ENCODE results near the gene GOLGA6L7.

The GOLGA6L7 gene

GRCh38 chr15:28881170-28881569, 32.7 kb upstream of the GOLGA6L7 start:
- no peak overlapping the region for H3K27ac ChIP-seq (ENCODE audit: low read depth, low read length)

DNA sequence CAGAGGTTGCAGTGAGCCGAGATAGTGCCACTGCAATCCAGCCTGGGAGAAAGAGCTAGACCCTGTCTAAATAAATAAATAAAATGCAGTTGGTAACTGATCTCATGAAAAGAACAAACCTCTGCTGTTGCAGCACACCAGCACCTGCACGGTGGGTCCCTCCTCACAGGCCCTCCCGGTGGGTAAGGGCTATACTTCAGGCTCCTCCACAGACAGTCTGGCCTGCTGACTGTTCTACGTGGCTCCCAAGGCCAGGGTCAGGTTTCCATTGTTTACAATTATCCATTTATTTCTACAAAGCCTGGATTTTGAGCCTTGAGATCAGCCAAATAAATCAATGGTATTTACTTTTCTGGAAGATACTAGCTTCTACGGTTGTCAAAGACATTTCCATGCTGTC, 32.2 kb upstream of the GOLGA6L7 start:
- no peaks in the 10 kb centered on the region for H3K36me3 ChIP-seq (ENCODE audit: insufficient read depth, low read length)
- H3K27ac ChIP-seq (ENCODE audit: low read depth, low read length), result no peak overlapping the region
- H3K9me3 ChIP-seq (ENCODE audit: low read length), result no peaks in the 10 kb centered on the region
- no peak overlapping the region for H3K9ac ChIP-seq (ENCODE audit: low read length)
- H3K27me3 ChIP-seq (ENCODE audit: control insufficient read depth in 1 of 2, insufficient read depth in 2 of 2, low read length in 2 of 2), result peaks cover 5 to 12% of the 10 kb centered on the region in 2 donors
- no peak overlapping the region for H3K4me3 ChIP-seq (ENCODE audit: low read depth in 1 of 2, low read length in 2 of 2)
- no peaks in the 10 kb centered on the region for H3K4me1 ChIP-seq (ENCODE audit: insufficient read depth, low read length)

More at GRCh38 chr15:28881170-28881569, 32.7 kb upstream of the GOLGA6L7 start:
- Histone ChIP-seq H3K4me1 (ENCODE audit: insufficient read depth, low read length) (no peaks in the 10 kb centered on the region), H3K36me3 (ENCODE audit: insufficient read depth, low read length) (no peaks in the 10 kb centered on the region), H3K4me3 (ENCODE audit: low read depth in 1 of 2, low read length in 2 of 2) (no peak overlapping the region), H3K9ac (ENCODE audit: low read length) (no peak overlapping the region), H3K27me3 (ENCODE audit: control insufficient read depth in 1 of 2, insufficient read depth in 2 of 2, low read length in 2 of 2) (peaks cover 5 to 13% of the 10 kb centered on the region in 2 donors), H3K9me3 (ENCODE audit: low read length) (no peaks in the 10 kb centered on the region)

DNA sequence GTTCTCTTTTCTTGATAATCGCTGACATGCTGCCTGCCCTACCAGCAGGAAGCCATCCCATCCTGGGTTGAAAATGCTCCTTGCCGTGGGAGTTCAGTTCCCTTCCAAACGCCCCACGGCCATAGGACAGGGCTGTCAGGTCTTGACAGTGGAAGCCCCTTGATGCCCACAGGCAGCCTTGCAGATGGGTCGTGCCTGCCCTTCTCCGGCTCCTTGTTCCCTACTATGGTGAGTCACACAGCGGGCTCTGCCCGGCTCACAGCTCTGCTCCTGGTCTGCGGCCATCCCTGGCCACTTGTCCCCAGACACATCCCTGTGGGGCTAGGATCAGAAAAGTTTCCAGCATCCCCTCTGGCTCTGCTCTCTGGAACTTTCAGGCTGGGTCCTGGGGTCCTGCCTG, 31.1 kb upstream of the GOLGA6L7 start:
- Histone ChIP-seq H3K4me1 (ENCODE audit: insufficient read depth, low read length) (no peaks in the 10 kb centered on the region), H3K4me3 (ENCODE audit: low read depth in 1 of 2, low read length in 2 of 2) (no peak overlapping the region), H3K9me3 (ENCODE audit: low read length) (no peaks in the 10 kb centered on the region), H3K9ac (ENCODE audit: low read length) (no peak overlapping the region), H3K36me3 (ENCODE audit: insufficient read depth, low read length) (no peaks in the 10 kb centered on the region), H3K27ac (ENCODE audit: low read depth, low read length) (no peak overlapping the region), H3K27me3 (ENCODE audit: control insufficient read depth in 1 of 2, insufficient read depth in 2 of 2, low read length in 2 of 2) (peaks cover 0 to 1% of the 10 kb centered on the region in 2 donors)

DNA sequence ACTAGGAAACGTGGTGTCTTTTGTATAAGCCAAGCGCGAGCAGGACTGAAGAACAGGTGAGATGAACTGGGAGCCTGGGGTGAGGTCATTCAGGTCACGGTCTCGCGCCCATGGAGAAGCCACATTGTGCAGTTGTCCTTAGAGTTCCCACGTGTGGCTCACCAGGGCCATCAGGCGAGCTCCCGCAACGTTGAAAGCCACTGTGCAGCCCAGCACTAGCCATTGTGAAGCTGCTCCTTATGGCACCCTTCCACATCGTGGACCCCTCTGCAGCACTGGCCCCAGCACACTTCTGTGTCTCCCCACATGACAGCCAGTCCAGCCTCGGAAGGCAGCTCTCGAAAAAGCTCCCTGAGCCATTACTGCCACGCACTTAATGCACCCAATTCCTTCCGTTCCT, 29.8 kb upstream of the GOLGA6L7 start:
- H3K27me3 ChIP-seq (ENCODE audit: control insufficient read depth in 1 of 2, insufficient read depth in 2 of 2, low read length in 2 of 2), result no peaks in the 10 kb centered on the region
- no peak overlapping the region for H3K9ac ChIP-seq (ENCODE audit: low read length)
- no peaks in the 10 kb centered on the region for H3K36me3 ChIP-seq (ENCODE audit: insufficient read depth, low read length)
- no peaks in the 10 kb centered on the region for H3K4me1 ChIP-seq (ENCODE audit: insufficient read depth, low read length)
- H3K4me3 ChIP-seq (ENCODE audit: low read depth in 1 of 2, low read length in 2 of 2), result no peak overlapping the region
- no peak overlapping the region for H3K27ac ChIP-seq (ENCODE audit: low read depth, low read length)
- H3K9me3 ChIP-seq (ENCODE audit: low read length), result no peaks in the 10 kb centered on the region

GRCh38 chr15:28876845-28877185, 28.4 kb upstream of the GOLGA6L7 start:
- H3K36me3 ChIP-seq (ENCODE audit: insufficient read depth, low read length), result no peaks in the 10 kb centered on the region
- no peak overlapping the region for H3K27ac ChIP-seq (ENCODE audit: low read depth, low read length)
- no peak overlapping the region for H3K4me3 ChIP-seq (ENCODE audit: low read depth in 1 of 2, low read length in 2 of 2)
- no peaks in the 10 kb centered on the region for H3K4me1 ChIP-seq (ENCODE audit: insufficient read depth, low read length)
- H3K9ac ChIP-seq (ENCODE audit: low read length), result no peak overlapping the region
- no peaks in the 10 kb centered on the region for H3K9me3 ChIP-seq (ENCODE audit: low read length)
- H3K27me3 ChIP-seq (ENCODE audit: control insufficient read depth in 1 of 2, insufficient read depth in 2 of 2, low read length in 2 of 2), result no peaks in the 10 kb centered on the region

DNA sequence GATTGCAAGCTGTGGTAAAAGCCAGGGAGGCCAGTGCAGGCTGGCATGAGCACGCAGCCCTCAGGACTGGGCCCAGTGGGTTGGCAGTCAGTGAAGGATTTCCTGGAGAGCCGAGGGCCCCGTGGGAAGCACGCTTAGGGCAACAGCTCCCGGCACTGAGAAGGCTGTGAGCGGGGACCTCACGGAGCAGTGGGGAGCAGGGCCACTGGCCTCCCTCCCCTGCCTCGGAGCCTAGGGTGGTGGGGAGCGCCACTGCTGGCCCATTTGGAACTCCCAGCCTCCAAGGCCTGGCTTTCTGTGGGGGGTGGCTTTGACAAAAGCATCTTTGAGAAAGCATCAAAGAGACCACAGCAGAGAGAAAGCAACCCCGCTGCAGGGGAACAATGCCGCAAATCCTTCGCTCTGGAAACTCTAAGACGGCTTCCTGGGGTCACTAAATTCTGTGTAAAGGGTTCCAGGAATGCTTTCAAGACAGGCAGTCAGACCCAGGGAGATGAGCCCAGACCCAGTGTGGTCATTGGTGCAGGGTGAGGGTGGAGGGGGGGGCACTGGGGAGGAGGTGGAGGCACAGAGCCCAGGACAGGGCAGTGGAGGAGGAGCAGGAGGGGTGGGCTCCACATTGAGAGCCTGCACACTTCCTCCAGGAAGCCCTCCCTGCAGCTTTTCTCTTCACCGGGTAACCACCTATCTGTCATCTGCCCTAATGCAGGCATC, 27.8 kb upstream of the GOLGA6L7 start:
- Histone ChIP-seq H3K27ac (ENCODE audit: low read depth, low read length) (no peak overlapping the region), H3K9ac (ENCODE audit: low read length) (no peak overlapping the region), H3K9me3 (ENCODE audit: low read length) (no peaks in the 10 kb centered on the region), H3K36me3 (ENCODE audit: insufficient read depth, low read length) (no peaks in the 10 kb centered on the region), H3K27me3 (ENCODE audit: control insufficient read depth in 1 of 2, insufficient read depth in 2 of 2, low read length in 2 of 2) (no peaks in the 10 kb centered on the region), H3K4me3 (ENCODE audit: low read depth in 1 of 2, low read length in 2 of 2) (no peak overlapping the region), H3K4me1 (ENCODE audit: insufficient read depth, low read length) (no peaks in the 10 kb centered on the region)

DNA sequence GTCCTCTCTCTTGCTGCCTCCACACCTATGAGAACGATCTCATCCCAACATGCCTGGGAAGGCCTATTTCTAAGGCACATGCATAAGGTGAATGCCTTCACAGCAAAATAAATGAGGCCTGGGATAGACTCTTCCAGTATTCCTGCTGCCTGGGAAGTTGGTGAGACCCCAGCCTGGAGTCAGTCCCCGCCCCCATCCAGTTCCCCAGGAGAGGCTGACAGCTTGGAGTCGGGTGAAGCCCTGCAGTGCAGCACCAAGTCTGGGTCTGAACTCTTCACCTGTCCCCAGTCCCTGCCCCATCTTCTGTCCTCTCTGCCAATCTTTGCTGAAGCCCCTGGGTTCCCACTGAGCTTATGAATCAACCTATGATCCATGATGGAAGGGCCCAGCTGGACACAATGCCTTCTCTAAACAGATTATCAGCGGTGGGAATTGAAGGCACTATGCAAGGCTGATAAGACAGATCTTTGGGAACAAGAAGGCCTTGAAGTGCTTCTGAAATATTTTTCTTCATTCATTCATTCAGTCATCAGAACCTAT, 27.1 kb upstream of the GOLGA6L7 start:
- no peaks in the 10 kb centered on the region for H3K27me3 ChIP-seq (ENCODE audit: control insufficient read depth in 1 of 2, insufficient read depth in 2 of 2, low read length in 2 of 2)
- H3K4me3 ChIP-seq (ENCODE audit: low read depth in 1 of 2, low read length in 2 of 2), result no peak overlapping the region
- H3K9ac ChIP-seq (ENCODE audit: low read length), result no peak overlapping the region
- H3K27ac ChIP-seq (ENCODE audit: low read depth, low read length), result no peak overlapping the region
- H3K9me3 ChIP-seq (ENCODE audit: low read length), result no peaks in the 10 kb centered on the region
- H3K36me3 ChIP-seq (ENCODE audit: insufficient read depth, low read length), result no peaks in the 10 kb centered on the region
- H3K4me1 ChIP-seq (ENCODE audit: insufficient read depth, low read length), result no peaks in the 10 kb centered on the region

DNA sequence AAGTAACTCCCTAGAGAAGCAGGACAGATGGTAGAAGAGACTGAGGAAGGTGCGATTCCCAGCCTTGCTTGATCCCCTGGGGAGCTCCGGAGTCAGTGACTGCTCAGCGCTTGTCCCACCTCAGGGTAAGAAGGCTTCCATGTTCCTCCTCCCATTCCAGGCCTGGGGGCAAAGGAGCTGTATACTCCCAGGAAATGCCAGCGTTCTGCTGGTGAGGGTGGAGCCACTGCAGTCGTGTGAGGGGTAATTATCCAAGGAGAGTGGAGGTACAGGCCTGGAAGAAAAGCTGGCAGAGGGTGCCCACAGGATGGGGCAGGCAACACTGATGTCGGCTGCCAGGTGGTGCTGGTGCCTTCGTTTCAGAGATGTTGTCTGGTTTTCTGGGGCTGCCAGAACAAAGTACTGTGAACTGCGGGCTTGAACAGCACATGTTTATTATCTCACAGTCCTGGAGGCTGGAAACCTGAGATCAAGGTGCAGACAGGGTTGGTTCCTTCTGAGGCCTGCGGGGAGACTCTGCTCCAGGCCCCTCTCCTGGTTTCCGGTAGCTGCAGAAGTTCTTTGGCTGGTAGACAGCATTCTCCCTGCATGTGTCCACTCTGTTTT, 25.2 kb upstream of the GOLGA6L7 start:
- Histone ChIP-seq H3K27me3 (ENCODE audit: control insufficient read depth in 1 of 2, insufficient read depth in 2 of 2, low read length in 2 of 2) (no peaks in the 10 kb centered on the region), H3K9ac (ENCODE audit: low read length) (no peak overlapping the region), H3K36me3 (ENCODE audit: insufficient read depth, low read length) (no peaks in the 10 kb centered on the region), H3K4me3 (ENCODE audit: low read depth in 1 of 2, low read length in 2 of 2) (no peak overlapping the region), H3K4me1 (ENCODE audit: insufficient read depth, low read length) (no peaks in the 10 kb centered on the region), H3K9me3 (ENCODE audit: low read length) (no peaks in the 10 kb centered on the region), H3K27ac (ENCODE audit: low read depth, low read length) (no peak overlapping the region)

- Histone ChIP-seq H3K9me3 (ENCODE audit: low read length) (no peaks in the 10 kb centered on the region), H3K27ac (ENCODE audit: low read depth, low read length) (no peak overlapping the region)
Observed at GRCh38 chr15:28873006-28873405, 24.6 kb upstream of the GOLGA6L7 start.

GRCh38 chr15:28871168-28871567, 22.7 kb upstream of the GOLGA6L7 start:
- no peak overlapping the region for H3K27ac ChIP-seq (ENCODE audit: low read depth, low read length)

More at GRCh38 chr15:28873006-28873405, 24.6 kb upstream of the GOLGA6L7 start:
- H3K9ac ChIP-seq (ENCODE audit: low read length), result no peak overlapping the region
- no peaks in the 10 kb centered on the region for H3K27me3 ChIP-seq (ENCODE audit: control insufficient read depth in 1 of 2, insufficient read depth in 2 of 2, low read length in 2 of 2)
- H3K4me1 ChIP-seq (ENCODE audit: insufficient read depth, low read length), result no peaks in the 10 kb centered on the region
- no peak overlapping the region for H3K4me3 ChIP-seq (ENCODE audit: low read depth in 1 of 2, low read length in 2 of 2)
- no peaks in the 10 kb centered on the region for H3K36me3 ChIP-seq (ENCODE audit: insufficient read depth, low read length)

DNA sequence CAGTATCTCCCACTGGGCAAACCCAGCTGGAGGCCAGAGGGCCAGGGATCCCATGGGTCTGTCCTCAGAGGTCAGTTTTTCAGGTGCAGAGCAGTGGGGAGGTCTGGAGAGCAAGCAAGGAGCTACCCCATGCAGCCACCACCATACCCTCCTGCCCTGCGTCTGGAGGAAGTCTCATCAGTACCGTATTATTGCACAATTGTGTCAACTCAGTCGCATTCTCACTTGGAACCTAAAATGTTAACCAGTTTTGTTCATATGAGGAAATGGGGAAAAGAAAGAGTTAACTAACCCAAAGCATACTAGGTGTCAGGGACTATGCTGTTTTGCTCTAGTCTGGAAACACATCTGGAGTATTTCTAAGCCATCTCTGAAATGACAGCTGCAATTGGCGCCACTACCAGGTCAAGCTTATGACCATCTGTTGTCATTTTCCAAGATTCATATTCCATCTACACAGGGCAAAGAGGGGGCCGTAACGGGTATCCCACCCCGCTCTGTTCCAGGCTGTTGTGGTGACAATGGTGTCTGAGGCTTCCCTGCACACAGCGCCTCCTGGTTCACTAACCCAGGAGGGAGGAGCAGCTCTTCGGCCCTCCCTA, 20.4 kb upstream of the GOLGA6L7 start:
- no peaks in the 10 kb centered on the region for H3K36me3 ChIP-seq (ENCODE audit: insufficient read depth, low read length)
- no peak overlapping the region for H3K27ac ChIP-seq (ENCODE audit: low read depth, low read length)
- no peak overlapping the region for H3K4me3 ChIP-seq (ENCODE audit: low read depth in 1 of 2, low read length in 2 of 2)
- H3K9me3 ChIP-seq (ENCODE audit: low read length), result no peaks in the 10 kb centered on the region
- no peaks in the 10 kb centered on the region for H3K4me1 ChIP-seq (ENCODE audit: insufficient read depth, low read length)
- H3K27me3 ChIP-seq (ENCODE audit: control insufficient read depth in 1 of 2, insufficient read depth in 2 of 2, low read length in 2 of 2), result no peaks in the 10 kb centered on the region
- no peak overlapping the region for H3K9ac ChIP-seq (ENCODE audit: low read length)

More at GRCh38 chr15:28871168-28871567, 22.7 kb upstream of the GOLGA6L7 start:
- Histone ChIP-seq H3K36me3 (ENCODE audit: insufficient read depth, low read length) (no peaks in the 10 kb centered on the region), H3K4me3 (ENCODE audit: low read depth in 1 of 2, low read length in 2 of 2) (no peak overlapping the region), H3K9ac (ENCODE audit: low read length) (no peak overlapping the region), H3K9me3 (ENCODE audit: low read length) (no peaks in the 10 kb centered on the region), H3K4me1 (ENCODE audit: insufficient read depth, low read length) (no peaks in the 10 kb centered on the region), H3K27me3 (ENCODE audit: control insufficient read depth in 1 of 2, insufficient read depth in 2 of 2, low read length in 2 of 2) (no peaks in the 10 kb centered on the region)

Data from muscle layer of colon (tissue), 2 donors.